Fibroblast of lung (primary cell): ENCODE results near the gene SNCG. TPM values are rescaled to one million over a fixed set of nuclear protein-coding genes. Genes with fewer than 3 reads are reported as not detected.

Experiments
- DNase-seq, 2 donors: peaks; one replicate each; pipeline versions ENCODE4 v3.0.0 to v3.0.0-alpha.2; 2010; ENCODE audit warnings: low read depth in 2 of 2
- H2AFZ ChIP-seq: 2 replicates; pipeline ENCODE4 v1.5.1; 2012; ENCODE audit warnings: low read length, control low read depth, inconsistent platforms
- H3K27ac ChIP-seq: 2 replicates; pipeline ENCODE4 v1.5.1; 2011; ENCODE audit warnings: low read length, control low read depth; ENCODE audit not compliant: insufficient read depth
- H3K27me3 ChIP-seq: 2 replicates; pipeline ENCODE4 v1.5.1; 2011; ENCODE audit warnings: mild to moderate bottlenecking, low read length; ENCODE audit not compliant: control insufficient read depth, insufficient read depth
- H3K36me3 ChIP-seq: 2 replicates; pipeline ENCODE4 v1.5.1; 2011; ENCODE audit warnings: low read length; ENCODE audit not compliant: control insufficient read depth, insufficient read depth
- H3K4me1 ChIP-seq: 2 replicates; pipeline ENCODE4 v1.5.1; 2011; ENCODE audit warnings: low read length; ENCODE audit not compliant: control insufficient read depth, insufficient read depth; ENCODE audit errors: extremely low read depth
- H3K4me2 ChIP-seq: 2 replicates; pipeline ENCODE4 v1.5.1; 2011; ENCODE audit warnings: low read length, control low read depth; ENCODE audit not compliant: insufficient read depth; ENCODE audit errors: extremely low read depth
- H3K4me3 ChIP-seq, 4 experiments: fragments of 200-600 bp in 1 of 4; sonication (generic) in 1 of 4; replicated peaks in 1 of 4; 2 replicates each; pipeline ENCODE4 v1.5.1; 2011 to 2016; ENCODE audit warnings: low read length in 4 of 4, low read depth in 3 of 4, mild to moderate bottlenecking in 3 of 4, control low read depth in 2 of 4, inconsistent platforms in 1 of 4, mixed read lengths in 1 of 4; ENCODE audit not compliant: insufficient read depth in 1 of 4; ENCODE audit errors: control extremely low read depth in 1 of 4
- H3K79me2 ChIP-seq: 2 replicates; pipeline ENCODE4 v1.5.1; 2012; ENCODE audit warnings: mild to moderate bottlenecking, low read length, inconsistent platforms; ENCODE audit not compliant: control insufficient read depth, insufficient read depth
- H3K9ac ChIP-seq: 2 replicates; pipeline ENCODE4 v1.5.1; 2011; ENCODE audit warnings: mild to moderate bottlenecking, low read length, control low read depth; ENCODE audit not compliant: insufficient read depth
- H3K9me3 ChIP-seq: 2 replicates; pipeline ENCODE4 v1.5.1; 2012; ENCODE audit warnings: low read depth, low read length; ENCODE audit not compliant: control insufficient read depth, insufficient read depth
- H4K20me1 ChIP-seq: 2 replicates; pipeline ENCODE4 v1.5.1; 2011; ENCODE audit warnings: low read length; ENCODE audit not compliant: control insufficient read depth, insufficient read depth; ENCODE audit errors: extremely low read depth
- CTCF ChIP-seq, 2 donors: IDR thresholded peaks in 1 of 2; conservative IDR thresholded peaks in 1 of 2; 1 replicate in 1 of 2; 2 replicates in 1 of 2; pipeline ENCODE4 v1.5.1; 2011 to 2012; ENCODE audit warnings: low read length in 2 of 2, control low read depth in 1 of 2, inconsistent platforms in 1 of 2, low read depth in 1 of 2, mild to moderate bottlenecking in 1 of 2
- EZH2 ChIP-seq: IDR thresholded peaks from 2 replicates; pipeline ENCODE4 v1.5.1; 2012; ENCODE audit warnings: low read length, control low read depth, mild to moderate bottlenecking; ENCODE audit errors: missing control alignments
- polyA minus RNA-seq: library from RNA; depleted of rRNA, polyadenylated mRNA; stranded (reverse); fragments of >200 nt; gene quantifications from 2 replicates; pipeline ENCODE4 v1.2.3, GENCODE V29; 2011; ENCODE audit warnings: low replicate concordance
- polyA plus RNA-seq, 2 donors: library from polyadenylated mRNA; depleted of rRNA in 1 of 2; stranded (reverse) in 1 of 2; unstranded in 1 of 2; fragments of >200 nt; gene quantifications; 2 replicates each; pipeline ENCODE4 v1.2.1, GENCODE V29; 2011 to 2012; ENCODE audit warnings: missing spikeins in 1 of 2
- total RNA-seq: library from RNA; depleted of rRNA; stranded (reverse); fragments of >200 nt; gene quantifications from 2 replicates; pipeline ENCODE4 v1.2.1, GENCODE V29; 2014

SNCG gene
- total RNA-seq (8.7 and 21.3 TPM in 2 replicates), polyA plus RNA-seq (34.4 and 47.4 TPM in 2 replicates), polyA minus RNA-seq (3.5 and 11.5 TPM in 2 replicates)
- 39.0 and 53.0 TPM in 2 replicates for polyA plus RNA-seq (2012)

DNA sequence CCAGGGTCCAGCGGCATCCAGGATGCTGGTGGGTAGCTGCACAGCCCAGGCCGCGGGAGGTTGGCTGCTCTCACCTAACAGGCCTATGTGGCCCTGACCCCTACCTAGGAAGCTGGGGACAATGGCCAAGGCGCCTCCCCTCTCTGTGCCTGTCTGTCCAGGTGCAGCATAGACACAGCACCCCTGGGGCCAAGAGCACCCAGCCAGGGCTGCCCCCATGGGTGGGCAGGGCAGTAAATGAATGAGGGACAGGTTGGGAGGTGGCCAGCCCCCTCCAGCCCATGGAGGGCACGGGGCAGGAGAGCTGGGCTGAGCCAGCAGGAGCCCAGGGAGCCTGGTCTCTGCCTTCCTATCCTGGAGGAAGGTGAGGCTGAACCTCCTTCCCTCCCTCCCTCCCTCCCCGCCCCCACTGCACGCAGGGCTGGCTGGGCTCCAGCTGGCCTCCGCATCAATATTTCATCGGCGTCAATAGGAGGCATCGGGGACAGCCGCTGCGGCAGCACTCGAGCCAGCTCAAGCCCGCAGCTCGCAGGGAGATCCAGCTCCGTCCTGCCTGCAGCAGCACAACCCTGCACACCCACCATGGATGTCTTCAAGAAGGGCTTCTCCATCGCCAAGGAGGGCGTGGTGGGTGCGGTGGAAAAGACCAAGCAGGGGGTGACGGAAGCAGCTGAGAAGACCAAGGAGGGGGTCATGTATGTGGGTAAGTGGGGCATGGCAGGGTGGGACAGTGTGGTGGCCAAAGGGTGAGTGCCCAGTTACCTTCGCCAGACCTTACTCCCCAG is at the start of gene SNCG:
Gene SNCG, plus strand, starts transcription at position 484 of the 785 bp plus-strand sequence. Its CDS starts 99 bp downstream, at position 583.
- Histone ChIP-seq H2AFZ (peak within 1 kb of the TSS; percentile 38), H3K27me3 (no peaks in the 10 kb centered on the region), H3K36me3 (no peaks in the 10 kb centered on the region), H3K9me3 (no peaks in the 10 kb centered on the region), H3K4me2 (peak within 1 kb of the TSS; percentile 16), H3K9ac (no peak within 1 kb of the TSS), H4K20me1 (no peaks in the 10 kb centered on the region), H3K27ac (peak within 1 kb of the TSS; percentile 22), H3K4me3 (no peak within 1 kb of the TSS), H3K4me1 (peaks cover 21% of the 10 kb centered on the region), H3K79me2 (no peaks in the 10 kb centered on the region)
- DNase-seq: no peak
- TF ChIP-seq CTCF (conservative IDR thresholded peaks at IDR 0.05 in 1 of 2, IDR thresholded peaks at IDR 0.05 in 1 of 2; ENCODE audit: low read depth in 1 of 2, low read length in 2 of 2): no peak
- no peak for TF ChIP-seq EZH2

GRCh38 chr10:86914734-86915133 is 43.7 kb upstream of the SNCG start:
- DNase-seq: peak in 1 of 2 donors; percentile 60
- no peak overlapping the region for H3K27ac ChIP-seq
- H3K4me1 ChIP-seq: no peaks in the 10 kb centered on the region
- no peak overlapping the region for H2AFZ ChIP-seq
- H3K4me3 ChIP-seq: no peak overlapping the region
- no peaks in the 10 kb centered on the region for H4K20me1 ChIP-seq
- no peaks in the 10 kb centered on the region for H3K36me3 ChIP-seq
- H3K79me2 ChIP-seq: no peaks in the 10 kb centered on the region
- H3K27me3 ChIP-seq: no peaks in the 10 kb centered on the region
- no peak for TF ChIP-seq CTCF (conservative IDR thresholded peaks at IDR 0.05 in 1 of 2, IDR thresholded peaks at IDR 0.05 in 1 of 2; ENCODE audit: low read depth in 1 of 2, low read length in 2 of 2)
- TF ChIP-seq EZH2: no peak
- no peaks in the 10 kb centered on the region for H3K9me3 ChIP-seq
- H3K4me2 ChIP-seq: no peak overlapping the region
- H3K9ac ChIP-seq: no peak overlapping the region

DNA sequence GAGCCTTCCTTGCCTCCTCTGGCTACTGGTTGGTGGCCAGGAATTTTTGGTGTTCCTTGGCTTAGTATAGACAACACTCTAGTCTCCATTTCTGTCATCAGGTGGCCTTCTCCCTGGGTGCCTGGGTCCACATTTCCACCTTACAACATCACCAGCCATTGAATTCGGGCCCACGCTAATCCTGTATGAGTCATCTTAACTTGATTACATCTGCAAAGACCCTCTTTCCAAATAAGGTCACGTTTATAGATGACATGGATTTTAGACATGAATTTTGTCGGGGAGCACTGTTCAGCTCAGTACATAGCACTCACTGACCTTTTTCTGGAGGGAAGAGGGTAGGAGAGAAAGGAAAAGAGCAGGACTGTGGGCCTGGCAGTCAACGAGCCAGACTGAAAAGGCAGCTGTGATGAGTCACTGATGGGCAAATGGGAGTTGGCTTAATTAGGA is 40.4 kb upstream of the SNCG start:
- no peaks in the 10 kb centered on the region for H3K9me3 ChIP-seq
- H3K4me2 ChIP-seq: no peak overlapping the region
- peaks cover 9% of the 10 kb centered on the region for H3K36me3 ChIP-seq
- no peaks in the 10 kb centered on the region for H4K20me1 ChIP-seq
- H3K27me3 ChIP-seq: no peaks in the 10 kb centered on the region
- no peak overlapping the region for H3K4me3 ChIP-seq
- H3K27ac ChIP-seq: no peak overlapping the region
- H2AFZ ChIP-seq: no peak overlapping the region
- TF ChIP-seq CTCF (conservative IDR thresholded peaks at IDR 0.05 in 1 of 2, IDR thresholded peaks at IDR 0.05 in 1 of 2; ENCODE audit: low read depth in 1 of 2, low read length in 2 of 2) (no peak), EZH2 (no peak)
- no peaks in the 10 kb centered on the region for H3K79me2 ChIP-seq
- no peaks in the 10 kb centered on the region for H3K4me1 ChIP-seq
- no peak overlapping the region for H3K9ac ChIP-seq
- DNase-seq: peak; percentile 66 to 68
